HG02610 (cell line): ENCODE measurements around the gene AIPL1.
"Not testable (repeated sequence)": the region's sequence is repeated elsewhere in the genome, so short reads cannot be mapped to it uniquely, and the experiment has no call there.

Source experiments
- ATAC-seq: cut with Tn5 transposase; IDR thresholded peaks from one replicate; pipeline ENCODE4 v1.9.1; 2021; ENCODE audit warnings: mild to moderate bottlenecking, moderate library complexity; ENCODE audit not compliant: unreplicated experiment

AIPL1 gene

GRCh38 chr17:6435051-6435450 lies at the start of gene AIPL1:
Gene AIPL1, minus strand, starts transcription at chr17:6435121. Its CDS starts 17 bp downstream, at chr17:6435104.
- no peak for ATAC-seq

- ATAC-seq = no peak
Observed at GRCh38 chr17:6483507-6483906, 48.6 kb upstream of the AIPL1 start.

- ATAC-seq = not testable (repeated sequence)
Observed at GRCh38 chr17:6482796-6483195, 47.9 kb upstream of the AIPL1 start.

GRCh38 chr17:6482105-6482455 lies 47.2 kb upstream of the AIPL1 start:
- ATAC-seq = no peak

- ATAC-seq = no peak
Observed at GRCh38 chr17:6480303-6480675, 45.4 kb upstream of the AIPL1 start.

GRCh38 chr17:6479622-6480302 lies 44.8 kb upstream of the AIPL1 start:
- ATAC-seq = no peak

GRCh38 chr17:6478486-6478885 lies 43.6 kb upstream of the AIPL1 start:
- no peak for ATAC-seq

- no peak for ATAC-seq
Observed at GRCh38 chr17:6477831-6478383, 43.0 kb upstream of the AIPL1 start.

GRCh38 chr17:6476810-6477179 lies 41.9 kb upstream of the AIPL1 start:
- ATAC-seq = no peak

- no peak for ATAC-seq
Observed at GRCh38 chr17:6476076-6476809, 41.3 kb upstream of the AIPL1 start.

GRCh38 chr17:6475411-6475810 lies 40.5 kb upstream of the AIPL1 start:
- no peak for ATAC-seq

GRCh38 chr17:6474906-6475305 lies 40.0 kb upstream of the AIPL1 start:
- no peak for ATAC-seq

GRCh38 chr17:6474376-6474775 lies 39.5 kb upstream of the AIPL1 start:
- ATAC-seq = no peak

GRCh38 chr17:6473128-6473767 lies 38.3 kb upstream of the AIPL1 start:
- ATAC-seq = no peak

- ATAC-seq = no peak
Observed at GRCh38 chr17:6472517-6472916, 37.6 kb upstream of the AIPL1 start.

- ATAC-seq = no peak
Observed at GRCh38 chr17:6471531-6472465, 36.9 kb upstream of the AIPL1 start.

- no peak for ATAC-seq
Observed at GRCh38 chr17:6470751-6471521, 36.0 kb upstream of the AIPL1 start.

GRCh38 chr17:6470146-6470718 lies 35.3 kb upstream of the AIPL1 start:
- no peak for ATAC-seq

GRCh38 chr17:6468051-6468790 lies 33.3 kb upstream of the AIPL1 start:
- no peak for ATAC-seq
